ENCODE data around the gene PER1. TPM values are rescaled to one million over a fixed set of nuclear protein-coding genes. Genes with fewer than 3 reads are reported as not detected.
A peak's percentile ranks its signal among the peaks of the same experiment; 100 is the strongest.

PER1 gene
- total RNA-seq, 1 experiment from 2014 or later, result 87.6 TPM

DNA sequence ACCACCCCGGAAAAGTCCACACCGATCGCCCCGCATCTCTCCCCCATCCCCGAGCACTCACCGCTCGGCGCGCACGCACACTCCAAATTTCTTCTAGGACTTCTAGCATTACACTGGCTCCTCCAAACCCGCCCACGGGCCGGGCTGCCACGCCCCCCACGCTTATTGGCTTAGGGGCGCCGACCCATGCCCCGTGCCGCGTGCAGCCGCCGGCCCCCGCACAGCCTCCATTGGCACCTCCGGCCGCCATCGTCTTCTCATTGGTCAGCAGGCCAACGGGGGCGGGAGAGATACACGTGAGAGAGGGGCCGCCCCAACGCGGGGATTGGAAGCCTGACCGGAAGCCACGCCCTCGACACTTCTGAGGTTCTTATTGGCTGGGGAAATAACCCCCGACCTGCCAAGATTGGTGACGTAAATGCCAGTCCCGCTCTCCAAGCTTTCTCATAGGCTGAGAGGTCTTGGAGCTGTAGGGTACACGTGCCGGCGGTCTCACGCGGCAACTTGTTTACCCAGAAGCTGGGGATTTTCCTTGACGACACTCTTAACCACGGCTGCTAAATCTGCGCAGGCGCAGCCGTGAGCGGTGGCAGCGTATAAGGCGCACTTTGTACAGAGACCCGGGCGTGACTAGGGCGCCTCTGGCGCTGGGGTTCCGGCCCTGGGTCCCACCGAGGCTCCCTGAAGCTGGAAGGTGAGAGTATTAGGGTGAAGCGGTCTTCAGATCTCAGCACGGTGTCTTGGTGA lies 4.2 kb upstream of the PER1 start (continued):
- TF ChIP-seq, protein P1, sequence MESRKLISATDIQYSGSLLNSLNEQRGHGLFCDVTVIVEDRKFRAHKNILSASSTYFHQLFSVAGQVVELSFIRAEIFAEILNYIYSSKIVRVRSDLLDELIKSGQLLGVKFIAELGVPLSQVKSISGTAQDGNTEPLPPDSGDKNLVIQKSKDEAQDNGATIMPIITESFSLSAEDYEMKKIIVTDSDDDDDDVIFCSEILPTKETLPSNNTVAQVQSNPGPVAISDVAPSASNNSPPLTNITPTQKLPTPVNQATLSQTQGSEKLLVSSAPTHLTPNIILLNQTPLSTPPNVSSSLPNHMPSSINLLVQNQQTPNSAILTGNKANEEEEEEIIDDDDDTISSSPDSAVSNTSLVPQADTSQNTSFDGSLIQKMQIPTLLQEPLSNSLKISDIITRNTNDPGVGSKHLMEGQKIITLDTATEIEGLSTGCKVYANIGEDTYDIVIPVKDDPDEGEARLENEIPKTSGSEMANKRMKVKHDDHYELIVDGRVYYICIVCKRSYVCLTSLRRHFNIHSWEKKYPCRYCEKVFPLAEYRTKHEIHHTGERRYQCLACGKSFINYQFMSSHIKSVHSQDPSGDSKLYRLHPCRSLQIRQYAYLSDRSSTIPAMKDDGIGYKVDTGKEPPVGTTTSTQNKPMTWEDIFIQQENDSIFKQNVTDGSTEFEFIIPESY (IDR thresholded peaks at IDR 0.05; ENCODE audit: extremely low read depth, insufficient replicate concordance, low read length), result no peak

DNA sequence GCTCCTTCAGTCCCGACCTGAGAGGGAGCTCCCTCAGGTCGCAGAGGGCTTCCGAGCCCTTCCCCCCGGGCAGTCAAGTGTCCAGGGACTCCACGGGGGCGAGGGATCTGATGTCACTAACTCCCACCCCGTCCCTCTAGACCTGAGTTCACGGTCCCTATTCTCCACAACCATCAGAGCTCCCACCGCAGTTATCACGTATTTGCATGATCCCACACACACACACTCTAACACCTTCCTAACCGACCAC lies 3.7 kb upstream of the PER1 start:
- CTCF ChIA-PET, result interaction anchor here (1.0 to 1.2 kb wide), 2 partner anchors 17 kb away, joined by 3 to 4 read pairs; no protein-coding TSS in a partner anchor
- intact Hi-C loops (cut with micrococcal nuclease), result loop anchor here (1.0 to 2.0 kb wide), 2 partner anchors 17 to 35 kb away; no protein-coding TSS in a partner anchor
- peaks cover 4 to 10% of the 10 kb centered on the region in 2 experiments; a peak in 3 of 4 replicates for H3K36me3 ChIP-seq (ENCODE audit: control insufficient read depth in 1 of 2, insufficient read depth in 2 of 2, low read length in 2 of 2)
- POLR2A ChIA-PET, result interaction anchor here (0.6 to 9.4 kb wide), 6 partner anchors 17 to 92 kb away, joined by 3 to 95 read pairs (median 4); partner anchors contain the start of genes ALOXE3 and CTC1
- no peaks in the 10 kb centered on the region for H3K27me3 ChIP-seq (ENCODE audit: insufficient read depth, low read length)
- H3K9me2 ChIP-seq (ENCODE audit: insufficient read depth), result no peaks in the 10 kb centered on the region
- ATAC-seq (no peak; the same call in 1 of the 2 replicates), DNase-seq (ENCODE audit: low read depth, low spot score) (no peak)
- peak overlapping the region; percentile 87 to 95 for H3K4me3 ChIP-seq (replicated peaks in 1 of 2; ENCODE audit: low read depth in 1 of 2, low read length in 2 of 2)
- no peaks in the 10 kb centered on the region for H4K20me1 ChIP-seq (ENCODE audit: insufficient read depth)
- H3K9me3 ChIP-seq (ENCODE audit: control insufficient read depth in 1 of 2, insufficient read depth in 1 of 2, low read depth in 1 of 2, low read length in 2 of 2), result no peaks in the 10 kb centered on the region
- peak overlapping the region; percentile 100 for H3K4me2 ChIP-seq (ENCODE audit: low read length)
- BruUV-seq (replicated peaks), result no TSS peak
- RAD21 ChIA-PET (ENCODE audit: low non-redundant PET in 1 of 2, low total read pairs in 2 of 2, uncharacterized antibody in 2 of 2, unreplicated experiment in 2 of 2), result no interaction called here
- H3K27ac ChIP-seq (ENCODE audit: low read depth, low read length), result peak overlapping the region; percentile 56
- H3K9ac ChIP-seq (ENCODE audit: low read length), result peak overlapping the region; percentile 99
- TF ChIP-seq SRF (IDR thresholded peaks at IDR 0.05; ENCODE audit: low read depth) (no peak), ZNF274 (IDR thresholded peaks at IDR 0.05; ENCODE audit: low read depth, low read length) (no peak), SP1 (IDR thresholded peaks at IDR 0.05; ENCODE audit: low read depth) (no peak), YY1 (IDR thresholded peaks at IDR 0.05; ENCODE audit: extremely low read depth, insufficient replicate concordance, low read depth, low read length) (no peak), SIN3A (IDR thresholded peaks at IDR 0.05; ENCODE audit: low read depth) (no peak), ZFX (IDR thresholded peaks at IDR 0.05) (no peak), ELF1 (IDR thresholded peaks at IDR 0.05; ENCODE audit: borderline replicate concordance, low read depth) (no peak), CBX3 (IDR thresholded peaks at IDR 0.05; ENCODE audit: low read depth) (no peak), FOSL1 (IDR thresholded peaks at IDR 0.05; ENCODE audit: low read depth) (no peak), TCF7L2 (IDR thresholded peaks at IDR 0.05; ENCODE audit: borderline replicate concordance, extremely low read depth, insufficient read depth, insufficient read length) (no peak), RAD21 (IDR thresholded peaks at IDR 0.05; ENCODE audit: low read depth) (no peak), POLR2A (IDR thresholded peaks at IDR 0.05; ENCODE audit: borderline replicate concordance, extremely low read depth, insufficient read depth, insufficient read length) (no peak), CEBPB (IDR thresholded peaks at IDR 0.05; ENCODE audit: low read depth) (no peak)
- H3K4me1 ChIP-seq (ENCODE audit: control insufficient read depth in 1 of 2, insufficient read depth in 2 of 2, low read length in 2 of 2), result peaks cover 47 to 94% of the 10 kb centered on the region in 2 experiments
- H2AFZ ChIP-seq (ENCODE audit: low read depth, low read length, poor library complexity, severe bottlenecking), result no peak overlapping the region
- H3K79me2 ChIP-seq (ENCODE audit: insufficient read depth, low read length), result peaks cover 60% of the 10 kb centered on the region
